Measurements from ENCODE around the gene RBFOX1.

Gene RBFOX1

DNA sequence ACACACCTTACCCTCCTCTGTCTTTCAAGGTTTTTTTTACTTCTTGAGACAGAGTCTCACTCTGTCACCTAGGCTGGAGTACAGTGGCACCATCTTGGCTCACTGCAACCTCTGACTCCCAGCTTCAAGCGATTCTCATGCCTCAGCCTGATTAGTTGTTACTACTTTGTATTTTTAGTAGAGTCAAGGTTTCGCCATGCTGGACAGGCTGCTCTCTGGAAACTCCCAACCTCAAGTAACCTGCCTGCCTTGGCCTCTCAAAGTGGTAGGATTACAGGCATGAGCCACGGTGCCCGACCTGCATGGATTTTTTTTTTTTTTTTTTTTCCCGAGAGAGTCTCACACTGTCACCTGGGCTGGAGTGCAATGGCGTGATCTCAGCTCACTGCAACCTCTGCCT is 273.2 kb downstream of the RBFOX1 start:
- H3K9ac ChIP-seq (ENCODE audit: low read length) = no peak overlapping the region
- no peak overlapping the region for H3K27ac ChIP-seq (ENCODE audit: low read depth, low read length, poor library complexity, severe bottlenecking)
- H3K4me2 ChIP-seq (ENCODE audit: low read length) = no peak overlapping the region
- no peaks in the 10 kb centered on the region for H4K20me1 ChIP-seq (ENCODE audit: insufficient read depth, low read length)
- H3K9me2 ChIP-seq (ENCODE audit: low read depth, low read length) = no peaks in the 10 kb centered on the region
- no peaks in the 10 kb centered on the region for H3K9me3 ChIP-seq (ENCODE audit: low read length)
- H3K79me2 ChIP-seq (ENCODE audit: insufficient read depth, low read length) = no peaks in the 10 kb centered on the region
- H3K4me1 ChIP-seq (ENCODE audit: insufficient read depth, low read length, severe bottlenecking) = no peaks in the 10 kb centered on the region
- H2AFZ ChIP-seq (ENCODE audit: low read length) = no peak overlapping the region
- H3K4me3 ChIP-seq (ENCODE audit: low read depth, low read length, poor library complexity, severe bottlenecking) = no peak overlapping the region
- H3K27me3 ChIP-seq (ENCODE audit: insufficient read depth, low read length) = no peaks in the 10 kb centered on the region
- H3F3A ChIP-seq (ENCODE audit: insufficient read depth, low read length) = no peaks in the 10 kb centered on the region
- TF ChIP-seq EZH2 (IDR thresholded peaks at IDR 0.05; ENCODE audit: borderline replicate concordance, low read length) (no peak), CTCF (IDR thresholded peaks at IDR 0.05; ENCODE audit: low read length) (no peak)
- H3K36me3 ChIP-seq (ENCODE audit: insufficient read depth, low read length) = no peaks in the 10 kb centered on the region

DNA sequence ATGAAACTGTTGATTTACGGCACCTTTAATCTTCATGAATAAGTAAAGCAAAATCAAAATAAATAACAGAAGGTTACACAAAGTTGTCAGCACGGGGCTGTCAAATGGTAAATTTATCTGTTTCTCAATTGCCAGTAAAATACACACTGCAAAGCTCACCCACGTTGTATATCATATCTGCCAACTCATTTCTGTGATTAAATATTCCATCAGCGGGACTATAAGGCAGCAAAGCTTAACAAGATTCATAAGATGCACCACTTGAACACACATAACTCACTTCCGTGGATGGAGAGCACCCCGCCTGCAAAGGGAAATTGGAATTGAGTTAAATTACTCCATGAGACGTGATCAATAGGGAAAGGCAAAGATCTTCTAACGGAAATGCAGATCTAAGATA is 280.0 kb downstream of the RBFOX1 start:
- H3K4me1 ChIP-seq (ENCODE audit: insufficient read depth, low read length, severe bottlenecking) = no peaks in the 10 kb centered on the region
- H4K20me1 ChIP-seq (ENCODE audit: insufficient read depth, low read length) = no peaks in the 10 kb centered on the region
- no peaks in the 10 kb centered on the region for H3K9me3 ChIP-seq (ENCODE audit: low read length)
- no peak overlapping the region for H3K4me3 ChIP-seq (ENCODE audit: low read depth, low read length, poor library complexity, severe bottlenecking)
- no peak overlapping the region for H3K27ac ChIP-seq (ENCODE audit: low read depth, low read length, poor library complexity, severe bottlenecking)
- H3K27me3 ChIP-seq (ENCODE audit: insufficient read depth, low read length) = no peaks in the 10 kb centered on the region
- no peak overlapping the region for H3K9ac ChIP-seq (ENCODE audit: low read length)
- H3K79me2 ChIP-seq (ENCODE audit: insufficient read depth, low read length) = no peaks in the 10 kb centered on the region
- no peak overlapping the region for H2AFZ ChIP-seq (ENCODE audit: low read length)
- TF ChIP-seq EZH2 (IDR thresholded peaks at IDR 0.05; ENCODE audit: borderline replicate concordance, low read length) (no peak), CTCF (IDR thresholded peaks at IDR 0.05; ENCODE audit: low read length) (no peak)
- no peaks in the 10 kb centered on the region for H3K36me3 ChIP-seq (ENCODE audit: insufficient read depth, low read length)
- no peak overlapping the region for H3K4me2 ChIP-seq (ENCODE audit: low read length)
- no peaks in the 10 kb centered on the region for H3F3A ChIP-seq (ENCODE audit: insufficient read depth, low read length)
- H3K9me2 ChIP-seq (ENCODE audit: low read depth, low read length) = no peaks in the 10 kb centered on the region

DNA sequence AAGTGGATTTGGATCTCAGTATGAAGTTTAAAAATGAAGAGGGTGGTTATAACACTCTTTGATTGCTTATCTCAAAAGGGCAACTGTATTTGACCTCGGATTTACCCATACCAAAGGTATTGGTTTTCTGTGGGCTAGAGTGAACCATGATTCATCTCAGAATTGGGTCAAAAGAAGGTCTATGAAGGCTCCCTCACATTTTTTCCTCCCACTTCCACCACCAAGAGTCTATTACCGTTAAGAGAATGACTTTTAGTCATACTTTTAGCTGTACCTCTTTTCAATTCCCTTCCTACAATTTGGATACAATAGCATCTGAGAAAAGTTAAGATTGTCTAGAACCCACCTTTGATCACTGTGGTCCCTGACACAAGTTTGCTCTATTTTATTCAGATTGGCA is 280.9 kb downstream of the RBFOX1 start:
- H3K4me3 ChIP-seq (ENCODE audit: low read depth, low read length, poor library complexity, severe bottlenecking) = no peak overlapping the region
- H3K36me3 ChIP-seq (ENCODE audit: insufficient read depth, low read length) = no peaks in the 10 kb centered on the region
- H3K9me2 ChIP-seq (ENCODE audit: low read depth, low read length) = no peaks in the 10 kb centered on the region
- H3K79me2 ChIP-seq (ENCODE audit: insufficient read depth, low read length) = no peaks in the 10 kb centered on the region
- H3K27ac ChIP-seq (ENCODE audit: low read depth, low read length, poor library complexity, severe bottlenecking) = no peak overlapping the region
- TF ChIP-seq EZH2 (IDR thresholded peaks at IDR 0.05; ENCODE audit: borderline replicate concordance, low read length) = no peak
- TF ChIP-seq CTCF (IDR thresholded peaks at IDR 0.05; ENCODE audit: low read length) = no peak
- H3K4me1 ChIP-seq (ENCODE audit: insufficient read depth, low read length, severe bottlenecking) = no peaks in the 10 kb centered on the region
- H2AFZ ChIP-seq (ENCODE audit: low read length) = no peak overlapping the region
- no peaks in the 10 kb centered on the region for H3F3A ChIP-seq (ENCODE audit: insufficient read depth, low read length)
- no peaks in the 10 kb centered on the region for H3K9me3 ChIP-seq (ENCODE audit: low read length)
- H3K4me2 ChIP-seq (ENCODE audit: low read length) = no peak overlapping the region
- no peaks in the 10 kb centered on the region for H3K27me3 ChIP-seq (ENCODE audit: insufficient read depth, low read length)
- no peaks in the 10 kb centered on the region for H4K20me1 ChIP-seq (ENCODE audit: insufficient read depth, low read length)
- no peak overlapping the region for H3K9ac ChIP-seq (ENCODE audit: low read length)

Measured in OCI-LY1 (cell line).